Tibial artery (tissue), 4 donors: ENCODE results near the gene CIAO2B.

Source experiments
- DNase-seq, 2 donors: peaks; one replicate each; pipeline ENCODE4 v3.0.0-alpha.2; 2019
- H3K27ac ChIP-seq, 2 donors: fragments of 200-600 bp; sonication (generic) in 1 of 2; 1 replicate in 1 of 2; 2 replicates in 1 of 2; pipeline ENCODE4 v1.5.1; 2018 to 2019; ENCODE audit warnings: mild to moderate bottlenecking in 1 of 2
- H3K27me3 ChIP-seq, 2 donors: fragments of 200-600 bp; sonication (generic) in 1 of 2; one replicate each; pipeline versions ENCODE4 v1.5.1 to v1.6.0; 2016 to 2019
- H3K36me3 ChIP-seq, 3 donors: fragments of 200-600 bp; sonication (generic) in 2 of 3; one replicate each; pipeline ENCODE4 v1.5.1; 2016 to 2019; ENCODE audit warnings: mild to moderate bottlenecking in 2 of 3
- H3K4me1 ChIP-seq, 4 donors: fragments of 200-600 bp; sonication (generic) in 2 of 4; 1 replicate in 3 of 4; 2 replicates in 1 of 4; pipeline ENCODE4 v1.5.1; 2016 to 2019
- H3K4me3 ChIP-seq, 2 donors: fragments of 200-600 bp; sonication (generic) in 1 of 2; 1 replicate in 1 of 2; 2 replicates in 1 of 2; pipeline ENCODE4 v1.5.1; 2018 to 2019; ENCODE audit warnings: mild to moderate bottlenecking in 2 of 2
- H3K9me3 ChIP-seq, 3 donors: fragments of 200-600 bp; sonication (generic) in 1 of 3; one replicate each; pipeline ENCODE4 v1.5.1; 2016 to 2019
- intact Hi-C: fragments of 100-400 bp; cut with DNase I; formaldehyde crosslinking; loops from one replicate; pipeline ENCODE4 v1.15.0; 2023; ENCODE audit warnings: low total_unique reads
- TF ChIP-seq, protein P1 (sequence below), 2 experiments: fragments of 200-600 bp in 1 of 2; fragments of 450-650 bp in 1 of 2; IDR thresholded peaks; one replicate each; pipeline ENCODE4 v1.5.1; 2017 to 2019; ENCODE audit warnings: antibody characterized with exemption in 2 of 2, mild to moderate bottlenecking in 1 of 2, moderate library complexity in 1 of 2

Gene CIAO2B

DNA sequence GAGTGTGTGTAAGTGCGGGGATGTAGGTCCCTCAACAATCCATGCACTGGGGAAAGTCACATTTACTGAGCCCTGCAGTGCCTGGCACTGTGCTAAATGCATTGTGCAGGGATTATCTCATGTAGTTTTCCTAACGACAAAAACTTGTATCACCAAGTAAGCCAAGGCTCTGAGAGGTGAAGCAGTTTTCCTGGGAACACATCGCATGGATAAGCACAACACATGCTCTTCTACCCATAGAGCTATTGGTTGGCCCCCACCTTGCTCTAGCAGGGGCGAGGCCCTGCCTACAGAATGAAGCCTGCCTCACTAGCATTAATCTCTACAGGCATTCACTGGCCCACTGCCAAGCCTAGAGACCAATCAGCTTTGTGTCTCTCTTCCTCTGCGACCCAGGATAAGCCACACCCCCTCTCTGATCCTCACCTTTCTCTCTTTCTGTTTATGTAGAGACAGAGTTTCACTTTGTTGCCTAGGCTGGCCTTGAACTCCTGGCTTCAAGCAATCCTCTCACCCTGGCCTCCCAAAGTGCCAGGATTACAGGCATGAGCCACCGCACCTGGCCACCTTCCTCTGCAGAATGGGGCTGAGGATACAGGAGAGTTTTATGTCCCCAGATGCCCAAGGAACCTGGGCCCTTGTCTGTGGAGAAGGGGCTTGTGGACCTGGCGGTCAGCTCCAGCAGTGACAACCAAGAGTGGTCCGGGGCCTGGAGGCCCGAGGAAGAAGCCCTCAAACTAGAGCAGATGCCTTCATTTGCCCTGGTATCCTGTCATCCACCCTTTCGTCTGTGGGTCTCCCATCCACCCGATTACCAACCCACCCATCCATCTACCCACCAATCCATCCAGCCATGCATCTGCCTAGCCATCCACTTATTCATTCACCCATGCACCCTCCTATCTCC is 28.3 kb downstream of the CIAO2B start:
- Histone ChIP-seq H3K9me3 (no peaks in the 10 kb centered on the region), H3K4me1 (peaks cover 6 to 80% (median 58%) of the 10 kb centered on the region in 4 donors), H3K4me3 (no peak overlapping the region), H3K27ac (peak overlapping the region; percentile 86 to 91), H3K27me3 (no peaks in the 10 kb centered on the region), H3K36me3 (no peaks in the 10 kb centered on the region)
- DNase-seq: no peak
- TF ChIP-seq, protein P1, sequence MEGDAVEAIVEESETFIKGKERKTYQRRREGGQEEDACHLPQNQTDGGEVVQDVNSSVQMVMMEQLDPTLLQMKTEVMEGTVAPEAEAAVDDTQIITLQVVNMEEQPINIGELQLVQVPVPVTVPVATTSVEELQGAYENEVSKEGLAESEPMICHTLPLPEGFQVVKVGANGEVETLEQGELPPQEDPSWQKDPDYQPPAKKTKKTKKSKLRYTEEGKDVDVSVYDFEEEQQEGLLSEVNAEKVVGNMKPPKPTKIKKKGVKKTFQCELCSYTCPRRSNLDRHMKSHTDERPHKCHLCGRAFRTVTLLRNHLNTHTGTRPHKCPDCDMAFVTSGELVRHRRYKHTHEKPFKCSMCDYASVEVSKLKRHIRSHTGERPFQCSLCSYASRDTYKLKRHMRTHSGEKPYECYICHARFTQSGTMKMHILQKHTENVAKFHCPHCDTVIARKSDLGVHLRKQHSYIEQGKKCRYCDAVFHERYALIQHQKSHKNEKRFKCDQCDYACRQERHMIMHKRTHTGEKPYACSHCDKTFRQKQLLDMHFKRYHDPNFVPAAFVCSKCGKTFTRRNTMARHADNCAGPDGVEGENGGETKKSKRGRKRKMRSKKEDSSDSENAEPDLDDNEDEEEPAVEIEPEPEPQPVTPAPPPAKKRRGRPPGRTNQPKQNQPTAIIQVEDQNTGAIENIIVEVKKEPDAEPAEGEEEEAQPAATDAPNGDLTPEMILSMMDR (IDR thresholded peaks at IDR 0.05): no peak
- intact Hi-C loops: no loop called here

- peak in 1 of 2 donors; percentile 66 for DNase-seq
- Histone ChIP-seq H3K27me3 (no peaks in the 10 kb centered on the region), H3K27ac (peak overlapping the region; percentile 86 to 91), H3K36me3 (no peaks in the 10 kb centered on the region), H3K4me1 (peaks cover 13 to 81% (median 65%) of the 10 kb centered on the region in 4 donors), H3K4me3 (no peak overlapping the region), H3K9me3 (no peaks in the 10 kb centered on the region)
- TF ChIP-seq, protein P1 (IDR thresholded peaks at IDR 0.05): no peak
- intact Hi-C loops: no loop called here
These were observed 29.2 kb downstream of the CIAO2B start for GRCh38 chr16:66904846-66905632.

- TF ChIP-seq, protein P1 (IDR thresholded peaks at IDR 0.05): no peak
- no peak overlapping the region for H3K4me3 ChIP-seq
- no peak for DNase-seq
- no peaks in the 10 kb centered on the region for H3K36me3 ChIP-seq
- peaks cover 14 to 87% (median 71%) of the 10 kb centered on the region in 4 donors for H3K4me1 ChIP-seq
- no peaks in the 10 kb centered on the region for H3K27me3 ChIP-seq
- intact Hi-C loops: no loop called here
- peak overlapping the region; percentile 86 to 91 for H3K27ac ChIP-seq
- no peaks in the 10 kb centered on the region for H3K9me3 ChIP-seq
These were observed 29.8 kb downstream of the CIAO2B start for GRCh38 chr16:66904428-66904845.

DNA sequence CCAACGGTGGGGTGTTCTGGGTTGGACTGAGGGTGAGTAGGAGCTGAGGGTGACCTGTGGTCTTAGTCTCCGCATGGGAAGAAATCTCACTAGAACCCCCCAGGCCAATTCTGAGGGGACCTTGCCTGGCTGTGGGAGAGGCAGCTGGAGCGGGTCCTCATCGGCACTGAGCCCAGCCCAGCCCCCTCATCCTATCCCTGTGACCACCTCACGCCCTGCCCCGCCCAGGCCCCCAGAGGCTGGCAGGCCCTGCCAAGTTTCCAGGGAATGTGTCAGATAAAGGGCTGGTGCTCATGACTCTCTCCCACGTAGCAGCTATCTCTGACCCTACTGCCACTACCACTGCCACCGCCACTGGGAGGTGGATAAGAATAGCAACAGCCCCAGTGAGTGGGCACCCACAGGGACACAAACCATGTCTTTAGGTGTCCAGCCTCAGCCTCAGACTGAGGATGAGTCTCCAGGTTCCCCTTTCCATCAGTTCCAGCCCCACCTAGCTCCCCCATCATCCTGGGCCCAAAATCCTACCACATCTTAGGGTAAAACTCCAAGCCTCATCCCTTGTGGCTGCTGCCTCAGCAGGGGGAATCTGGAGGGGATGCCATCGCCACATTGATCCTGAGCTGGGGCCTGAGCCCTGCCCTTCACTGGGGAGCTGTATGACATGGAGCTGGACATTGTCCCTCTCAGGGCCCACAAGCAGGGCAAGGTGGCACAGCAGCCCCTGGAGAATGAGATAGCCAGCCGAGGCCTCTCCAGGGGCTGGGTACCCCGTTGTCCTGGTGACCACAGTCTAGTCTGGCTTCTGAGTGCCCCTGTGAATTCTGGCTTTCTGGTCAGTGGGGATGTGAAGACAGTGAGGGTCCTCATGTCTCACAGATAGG is 30.4 kb downstream of the CIAO2B start:
- TF ChIP-seq, protein P1 (IDR thresholded peaks at IDR 0.05): no peak
- intact Hi-C loops: loop anchor here (2.0 kb wide), 1 partner anchor 21 kb away; the partner anchor contains the start of gene RRAD
- Histone ChIP-seq H3K9me3 (no peaks in the 10 kb centered on the region), H3K4me1 (peaks cover 19 to 93% (median 78%) of the 10 kb centered on the region in 4 donors), H3K4me3 (no peak overlapping the region), H3K36me3 (no peaks in the 10 kb centered on the region), H3K27me3 (no peaks in the 10 kb centered on the region), H3K27ac (peak overlapping the region; percentile 86 to 91)
- no peak for DNase-seq
